Measurements from ENCODE around the gene RET. TPM values are rescaled to one million over a fixed set of nuclear protein-coding genes. Genes with fewer than 3 reads are reported as not detected.
"Not testable (repeated sequence)": the region's sequence is repeated elsewhere in the genome, so short reads cannot be mapped to it uniquely, and the experiment has no call there.

RET gene
- total and polyA plus RNA-seq, 2 of the 8 experiments (the other 6 are each of a cell fraction or from before 2014, with no cell fraction given), result 6.7 to 8.4 TPM

DNA sequence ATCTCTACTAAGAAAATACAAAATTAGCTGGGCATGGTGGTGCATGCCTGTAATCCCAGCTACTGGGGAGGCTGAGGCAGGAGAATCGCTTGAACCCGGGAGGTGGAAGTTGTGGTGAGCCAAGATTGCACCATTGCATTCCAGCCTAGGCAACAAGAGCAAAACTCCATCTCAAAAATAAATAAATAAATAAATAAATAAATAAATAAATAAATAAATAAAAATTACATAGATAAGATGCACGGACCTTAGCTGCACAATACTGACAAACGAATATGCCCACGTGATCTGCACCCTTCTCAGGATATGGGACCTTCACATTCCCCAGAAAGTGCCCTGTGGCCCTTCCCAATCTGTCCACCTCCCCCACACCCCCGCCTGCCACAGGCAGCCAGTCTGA is 22.5 kb downstream of the RET start:
- H3K27me3 ChIP-seq (replicated peaks in 1 of 4; ENCODE audit: control insufficient read depth in 3 of 4, extremely low read depth in 1 of 4, insufficient read depth in 3 of 4, low read length in 3 of 4); H2BK120ac ChIP-seq (replicated peaks; ENCODE audit: low read depth, low read length); H3K18ac ChIP-seq (ENCODE audit: extremely low read depth, low read length); FAIRE-seq; H3K4me2 ChIP-seq (ENCODE audit: insufficient read depth in 1 of 2, low read depth in 2 of 2, low read length in 2 of 2); H4K20me1 ChIP-seq (replicated peaks in 1 of 2; ENCODE audit: control insufficient read depth in 1 of 2, insufficient read depth in 2 of 2, low read length in 2 of 2); H3K23ac ChIP-seq (ENCODE audit: insufficient read length); H3K9ac ChIP-seq (replicated peaks in 1 of 4; ENCODE audit: extremely low read depth in 1 of 4, low read depth in 3 of 4, low read length in 3 of 4); H3K27ac ChIP-seq (ENCODE audit: low read depth, low read length); H2AFZ ChIP-seq (ENCODE audit: low read length); H3K9me3 ChIP-seq (ENCODE audit: insufficient read depth in 2 of 2, low read depth in 1 of 2, low read length in 1 of 2); H3K23me2 ChIP-seq (ENCODE audit: low read depth, low read length); H3K79me2 ChIP-seq (ENCODE audit: control insufficient read depth in 1 of 2, insufficient read depth in 2 of 2, low read length in 2 of 2); H3K36me3 ChIP-seq (ENCODE audit: control insufficient read depth in 2 of 4, insufficient read depth in 4 of 4, low read length in 3 of 4); H3K79me1 ChIP-seq (ENCODE audit: low read depth, low read length); H4K91ac ChIP-seq (replicated peaks; ENCODE audit: insufficient read length, low read length); H4K5ac ChIP-seq (ENCODE audit: insufficient read length, low read depth, low read length); H3K4me3 ChIP-seq (ENCODE audit: extremely low read depth in 1 of 4, insufficient read depth in 2 of 4, low read depth in 3 of 4, low read length in 4 of 4); H3K4ac ChIP-seq (replicated peaks; ENCODE audit: insufficient read length, low read depth, low read length); POLR2A ChIA-PET (ENCODE audit: partially characterized antibody); H2AK5ac ChIP-seq (ENCODE audit: low read depth, low read length); H2BK15ac ChIP-seq (ENCODE audit: low read length); H3K56ac ChIP-seq (replicated peaks; ENCODE audit: insufficient read length, low read depth, low read length); H3K4me1 ChIP-seq (replicated peaks in 1 of 4; ENCODE audit: control insufficient read depth in 3 of 4, insufficient read depth in 4 of 4, low read length in 3 of 4); H2BK5ac ChIP-seq (ENCODE audit: low read depth, low read length); H2BK20ac ChIP-seq (ENCODE audit: low read length); DNase-seq (ENCODE audit: low read depth in 1 of 2, low spot score in 2 of 2); H4K8ac ChIP-seq (ENCODE audit: extremely low read depth, insufficient read depth, low read length); H3K14ac ChIP-seq (ENCODE audit: insufficient read length); H2BK12ac ChIP-seq (ENCODE audit: low read depth, low read length): not testable (repeated sequence)
- WGBS, 2 experiments (ENCODE audit: extremely low coverage in 1 of 2, insufficient coverage in 1 of 2, insufficient read length in 1 of 2, insufficient replicate concordance in 2 of 2, low coverage in 1 of 2, low lambda C conversion rate in 2 of 2, missing lambda C conversion rate in 1 of 2), result 89% methylated on average over 6 of the region's 6 CpGs; no CpG with 5 or more reads in 1 of the 2 experiments
- CTCF ChIA-PET (ENCODE audit: partially characterized antibody), result interaction anchor here (8.0 kb wide), 1 partner anchor 20 kb away, joined by 50 read pairs; no protein-coding TSS in a partner anchor

All from H1 (cell line).